Pancreas (tissue), 10 donors: ENCODE results near the gene ATP11C. TPM values are rescaled to one million over a fixed set of nuclear protein-coding genes. Genes with fewer than 3 reads are reported as not detected.

Source experiments
- ATAC-seq, 4 donors: fragments of 200-7000 bp; cut with Tn5 transposase; one replicate each; pipeline versions ENCODE4 v1.8.0 to v1.9.1; 2020; ENCODE audit warnings: mild to moderate bottlenecking in 4 of 4, moderate library complexity in 4 of 4
- DNase-seq, 6 donors: peaks; one replicate each; pipeline ENCODE4 v3.0.0-alpha.2; 2020
- FAIRE-seq: peaks from 2 replicates; lab custom pipeline; 2012; peaks lifted over from hg19 to GRCh38; lab: Jason Lieb, UNC
- H3K27ac ChIP-seq, 4 donors: fragments of 200-600 bp; sonication (generic); 1 replicate in 3 of 4; 2 replicates in 1 of 4; pipeline versions ENCODE4 v1.5.0 to v1.8.0; 2020
- H3K27me3 ChIP-seq, 4 donors: fragments of 200-600 bp; one replicate each; pipeline ENCODE4 v1.8.0; 2021
- H3K36me3 ChIP-seq, 3 donors: fragments of 200-600 bp; sonication (generic) in 1 of 3; one replicate each; pipeline versions ENCODE4 v1.5.0 to v1.8.0; 2020 to 2021
- H3K4me1 ChIP-seq, 3 donors: fragments of 200-600 bp; one replicate each; pipeline ENCODE4 v1.8.0; 2021
- H3K4me3 ChIP-seq, 4 donors: fragments of 200-600 bp; sonication (generic) in 2 of 4; one replicate each; pipeline versions ENCODE4 v1.5.0 to v1.8.0; 2020 to 2021
- H3K9me3 ChIP-seq, 4 donors: fragments of 200-600 bp; one replicate each; pipeline ENCODE4 v1.8.0; 2021
- CTCF ChIP-seq, 4 donors: fragments of 200-600 bp; sonication (generic) in 3 of 4; IDR thresholded peaks; one replicate each; pipeline versions ENCODE4 v1.5.0 to v1.8.0; 2021; ENCODE audit warnings: antibody characterized with exemption in 4 of 4
- WGBS, 2 donors: extraction: QIAGEN DNeasy Blood & Tissue Kit; methylation state at CpG; one replicate each; pipeline ENCODE4 v1.1.7; 2013; 5-methylcytosine and 5-hydroxymethylcytosine counted together
- intact Hi-C, 3 donors: fragments of 100-400 bp; cut with DNase I; formaldehyde crosslinking; loops; one replicate each; pipeline versions ENCODE4 v1.11.1 to v1.14.2; 2022
- polyA plus RNA-seq, 2 donors: library from polyadenylated mRNA; stranded (reverse); fragments of 200-250 nt; gene quantifications; one replicate each; pipeline ENCODE4 v1.2.3, GENCODE V29; 2013
- total RNA-seq, 6 donors: library from RNA; stranded (reverse); fragmentation: NEBNext Ultra II Directional in 4 of 6; extraction: Animal tissue kit (Norgen Biotek cat#: 25700) in 4 of 6; gene quantifications; one replicate each; pipeline versions ENCODE4 v1.2.1 to v1.2.4, GENCODE V29; 2021 to 2023
- donor health status: healthy with polysubstance abuse.
- donor health status: DM: no; HTN: no; CAD: no; lungs with moderate emphysema.
- donor health status: DM: no; HTN: no; CAD: no.
- donor health status: control.
- donor health status: control.
- donor health status: Bipolar disorder and iron deficiency.
- donor health status: DM: yes; HTN: yes; CAD: no.
- donor health status: DM: no; HTN: no; CAD: no.
- donor health status: DM: no; HTN: no; CAD: no.
- donor health status: DM: yes; HTN: yes; CAD: no.

Gene ATP11C
- total and polyA plus RNA-seq, 8 donors = 1.3 to 10.3 (median 3.6) TPM

DNA sequence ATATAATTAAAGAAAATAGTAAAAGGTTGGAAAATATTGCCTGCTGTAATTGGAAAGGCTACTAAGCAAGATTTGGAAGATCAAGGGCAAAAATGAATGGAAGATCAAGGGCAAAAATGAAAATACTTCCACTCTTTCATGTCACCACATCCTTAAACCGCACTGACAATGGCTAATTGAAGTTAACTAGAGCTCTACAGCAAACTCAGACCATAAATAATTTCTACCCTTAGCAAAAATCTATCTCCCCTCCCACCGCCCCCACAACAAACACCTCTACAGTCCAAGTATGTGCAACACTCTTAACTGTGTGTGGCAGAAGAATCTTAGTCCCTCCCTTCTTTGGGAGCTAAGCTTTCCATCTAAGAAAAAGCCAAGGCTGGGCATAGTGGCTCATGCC is 27.1 kb downstream of the ATP11C start:
- H3K36me3 ChIP-seq = no peaks in the 10 kb centered on the region
- H3K4me1 ChIP-seq = no peaks in the 10 kb centered on the region
- DNase-seq (no peak), FAIRE-seq (no peak), ATAC-seq (no peak)
- TF ChIP-seq CTCF (IDR thresholded peaks at IDR 0.05) = no peak
- intact Hi-C loops = no loop called here
- no peak overlapping the region for H3K27ac ChIP-seq
- H3K9me3 ChIP-seq = no peaks in the 10 kb centered on the region
- H3K4me3 ChIP-seq = no peak overlapping the region
- 82 to 91% methylated on average over 2 of the region's 2 CpGs for WGBS, 2 donors
- no peaks in the 10 kb centered on the region for H3K27me3 ChIP-seq

DNA sequence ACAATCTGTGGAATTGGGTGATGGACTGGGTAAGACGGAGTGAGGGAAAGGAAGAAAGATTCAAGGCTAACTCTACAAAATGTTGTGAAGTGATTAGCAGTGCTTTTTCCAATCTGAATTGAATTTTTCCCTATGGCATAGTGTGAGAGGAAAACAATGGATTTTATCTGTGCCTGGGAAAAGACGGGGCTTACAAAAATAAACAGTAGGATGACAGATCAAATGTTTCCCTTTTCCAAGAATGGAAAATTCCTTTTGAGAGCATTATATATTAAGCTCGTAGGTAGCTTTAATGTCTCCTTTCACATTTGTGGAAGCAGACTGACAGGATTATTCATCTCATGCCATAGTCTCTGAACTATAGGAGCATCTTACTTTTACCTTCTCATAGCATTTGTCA is 27.8 kb downstream of the ATP11C start:
- no peaks in the 10 kb centered on the region for H3K36me3 ChIP-seq
- no peak overlapping the region for H3K4me3 ChIP-seq
- ATAC-seq (no peak), DNase-seq (no peak), FAIRE-seq (no peak)
- H3K27me3 ChIP-seq = no peaks in the 10 kb centered on the region
- 46 to 49% methylated on average over 3 of the region's 3 CpGs for WGBS, 2 donors
- TF ChIP-seq CTCF (IDR thresholded peaks at IDR 0.05) = no peak
- no peaks in the 10 kb centered on the region for H3K4me1 ChIP-seq
- no peak overlapping the region for H3K27ac ChIP-seq
- intact Hi-C loops = no loop called here
- no peaks in the 10 kb centered on the region for H3K9me3 ChIP-seq

GRCh38 chrX:139903210-139903609 is 29.6 kb downstream of the ATP11C start:
- no peaks in the 10 kb centered on the region for H3K4me1 ChIP-seq
- FAIRE-seq (no peak), DNase-seq (no peak), ATAC-seq (no peak)
- H3K9me3 ChIP-seq = no peaks in the 10 kb centered on the region
- H3K27ac ChIP-seq = no peak overlapping the region
- no peaks in the 10 kb centered on the region for H3K36me3 ChIP-seq
- no peak overlapping the region for H3K4me3 ChIP-seq
- TF ChIP-seq CTCF (IDR thresholded peaks at IDR 0.05) = no peak
- no peaks in the 10 kb centered on the region for H3K27me3 ChIP-seq
- WGBS, 2 donors = 87 to 94% methylated on average over 3 of the region's 3 CpGs
- intact Hi-C loops = no loop called here

GRCh38 chrX:139902559-139902958 is 30.3 kb downstream of the ATP11C start:
- H3K9me3 ChIP-seq = no peaks in the 10 kb centered on the region
- ATAC-seq (no peak), FAIRE-seq (no peak), DNase-seq (no peak)
- H3K27me3 ChIP-seq = no peaks in the 10 kb centered on the region
- intact Hi-C loops = no loop called here
- no peaks in the 10 kb centered on the region for H3K36me3 ChIP-seq
- H3K4me3 ChIP-seq = no peak overlapping the region
- H3K27ac ChIP-seq = no peak overlapping the region
- TF ChIP-seq CTCF (IDR thresholded peaks at IDR 0.05) = no peak
- 58 to 61% methylated on average over 2 of the region's 2 CpGs for WGBS, 2 donors
- no peaks in the 10 kb centered on the region for H3K4me1 ChIP-seq

DNA sequence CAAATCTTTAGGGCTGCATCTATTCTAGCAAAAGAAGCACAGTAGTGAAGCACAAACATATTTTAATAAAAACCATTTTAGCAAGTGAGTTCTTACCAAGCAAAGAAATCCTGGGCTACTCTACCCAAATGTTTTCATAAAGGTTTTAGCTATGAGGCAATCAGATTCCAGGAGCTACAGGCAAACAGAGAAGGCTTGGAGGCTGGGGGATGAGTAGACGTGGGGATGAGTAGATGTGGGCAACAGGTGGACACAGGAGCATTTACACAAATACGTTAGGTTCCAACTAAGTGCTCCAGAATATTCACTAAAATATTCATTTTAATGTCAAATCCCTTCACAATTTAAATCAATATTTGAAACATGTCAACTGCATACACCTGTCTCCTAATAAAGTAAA is 34.5 kb downstream of the ATP11C start:
- Histone ChIP-seq H3K36me3 (no peaks in the 10 kb centered on the region), H3K9me3 (no peaks in the 10 kb centered on the region), H3K4me3 (no peak overlapping the region), H3K27me3 (no peaks in the 10 kb centered on the region), H3K4me1 (no peaks in the 10 kb centered on the region), H3K27ac (no peak overlapping the region)
- intact Hi-C loops = no loop called here
- FAIRE-seq = no peak
- no peak for DNase-seq
- TF ChIP-seq CTCF (IDR thresholded peaks at IDR 0.05) = no peak
- ATAC-seq = no peak
- WGBS, 2 donors = 71 to 74% methylated on average over 2 of the region's 2 CpGs
